Epidermal melanocyte (primary cell): ENCODE results near the gene GP9.

Experiments used
- DNase-seq: peaks from one replicate; pipeline ENCODE4 v3.0.0; 2011; ENCODE audit warnings: low spot score; ENCODE audit not compliant: insufficient read length

Gene GP9

GRCh38 chr3:129028866-129029265 lies 31.7 kb upstream of the GP9 start:
- no peak for DNase-seq

- no peak for DNase-seq
Measured at GRCh38 chr3:129030611-129031010, 30.0 kb upstream of the GP9 start.

- DNase-seq: no peak
Measured at GRCh38 chr3:129031476-129032215, 28.9 kb upstream of the GP9 start.

GRCh38 chr3:129032716-129033115 lies 27.9 kb upstream of the GP9 start:
- DNase-seq: no peak

GRCh38 chr3:129033151-129033550 lies 27.4 kb upstream of the GP9 start:
- no peak for DNase-seq

- no peak for DNase-seq
Measured at GRCh38 chr3:129033633-129034321, 26.8 kb upstream of the GP9 start.

GRCh38 chr3:129034642-129035041 lies 25.9 kb upstream of the GP9 start:
- DNase-seq: no peak

- no peak for DNase-seq
Measured at GRCh38 chr3:129035360-129036221, 25.0 kb upstream of the GP9 start.

- DNase-seq: no peak
Measured at GRCh38 chr3:129036222-129037092, 24.1 kb upstream of the GP9 start.

- DNase-seq: no peak
Measured at GRCh38 chr3:129037093-129037419, 23.5 kb upstream of the GP9 start.

GRCh38 chr3:129038121-129038855 lies 22.3 kb upstream of the GP9 start:
- DNase-seq: no peak

GRCh38 chr3:129039271-129040038 lies 21.1 kb upstream of the GP9 start:
- no peak for DNase-seq

GRCh38 chr3:129040039-129040336 lies 20.6 kb upstream of the GP9 start:
- DNase-seq: no peak

- DNase-seq: no peak
Measured at GRCh38 chr3:129040579-129041300, 19.8 kb upstream of the GP9 start.

GRCh38 chr3:129045675-129046036 lies 14.9 kb upstream of the GP9 start:
- DNase-seq: no peak

GRCh38 chr3:129046037-129046731 lies 14.4 kb upstream of the GP9 start:
- no peak for DNase-seq

- DNase-seq: no peak
Measured at GRCh38 chr3:129046732-129047552, 13.6 kb upstream of the GP9 start.

GRCh38 chr3:129047553-129047839 lies 13.1 kb upstream of the GP9 start:
- no peak for DNase-seq
